ENCODE results near the gene HAVCR1.
"Not testable (repeated sequence)": the region's sequence is repeated elsewhere in the genome, so short reads cannot be mapped to it uniquely, and the experiment has no call there.

DNA sequence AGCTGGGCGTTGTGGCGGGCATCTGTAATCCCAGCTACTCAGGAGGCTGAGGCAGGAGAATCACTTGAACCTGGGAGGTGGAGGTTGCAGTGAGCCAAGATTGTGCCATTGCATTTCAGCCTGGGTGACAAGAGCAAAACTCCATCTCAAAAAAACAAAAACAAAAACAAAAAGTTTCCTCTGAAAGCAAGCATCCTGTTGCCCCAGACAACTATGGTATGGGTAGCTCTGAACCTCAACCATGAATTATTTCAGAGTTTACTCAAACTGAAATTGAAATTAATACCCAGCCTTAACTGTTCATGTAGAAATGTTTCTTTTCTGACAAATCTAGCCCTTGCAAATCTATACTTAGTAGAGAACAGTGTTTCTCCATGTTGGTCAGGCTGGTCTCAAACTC, 31.3 kb downstream of the HAVCR1 start:
- TF ChIP-seq, protein P1, sequence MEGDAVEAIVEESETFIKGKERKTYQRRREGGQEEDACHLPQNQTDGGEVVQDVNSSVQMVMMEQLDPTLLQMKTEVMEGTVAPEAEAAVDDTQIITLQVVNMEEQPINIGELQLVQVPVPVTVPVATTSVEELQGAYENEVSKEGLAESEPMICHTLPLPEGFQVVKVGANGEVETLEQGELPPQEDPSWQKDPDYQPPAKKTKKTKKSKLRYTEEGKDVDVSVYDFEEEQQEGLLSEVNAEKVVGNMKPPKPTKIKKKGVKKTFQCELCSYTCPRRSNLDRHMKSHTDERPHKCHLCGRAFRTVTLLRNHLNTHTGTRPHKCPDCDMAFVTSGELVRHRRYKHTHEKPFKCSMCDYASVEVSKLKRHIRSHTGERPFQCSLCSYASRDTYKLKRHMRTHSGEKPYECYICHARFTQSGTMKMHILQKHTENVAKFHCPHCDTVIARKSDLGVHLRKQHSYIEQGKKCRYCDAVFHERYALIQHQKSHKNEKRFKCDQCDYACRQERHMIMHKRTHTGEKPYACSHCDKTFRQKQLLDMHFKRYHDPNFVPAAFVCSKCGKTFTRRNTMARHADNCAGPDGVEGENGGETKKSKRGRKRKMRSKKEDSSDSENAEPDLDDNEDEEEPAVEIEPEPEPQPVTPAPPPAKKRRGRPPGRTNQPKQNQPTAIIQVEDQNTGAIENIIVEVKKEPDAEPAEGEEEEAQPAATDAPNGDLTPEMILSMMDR (conservative IDR thresholded peaks at IDR 0.05; ENCODE audit: low read depth in 2 of 2), result not testable (repeated sequence)
- not testable (repeated sequence) for TF ChIP-seq POLR2AphosphoS5 (IDR thresholded peaks at IDR 0.05; ENCODE audit: low read depth)
